HG02870 (cell line): Measurements from ENCODE around the gene PSME3IP1.

Experiments
- ATAC-seq: cut with Tn5 transposase; IDR thresholded peaks from one replicate; pipeline ENCODE4 v1.9.1; 2021; ENCODE audit warnings: mild to moderate bottlenecking, moderate library complexity; ENCODE audit not compliant: unreplicated experiment

Gene PSME3IP1

GRCh38 chr16:57169327-57169726 lies 16.5 kb downstream of the PSME3IP1 start:
- no peak for ATAC-seq

- ATAC-seq, result no peak
Observed at GRCh38 chr16:57167953-57168352, 17.9 kb downstream of the PSME3IP1 start.

DNA sequence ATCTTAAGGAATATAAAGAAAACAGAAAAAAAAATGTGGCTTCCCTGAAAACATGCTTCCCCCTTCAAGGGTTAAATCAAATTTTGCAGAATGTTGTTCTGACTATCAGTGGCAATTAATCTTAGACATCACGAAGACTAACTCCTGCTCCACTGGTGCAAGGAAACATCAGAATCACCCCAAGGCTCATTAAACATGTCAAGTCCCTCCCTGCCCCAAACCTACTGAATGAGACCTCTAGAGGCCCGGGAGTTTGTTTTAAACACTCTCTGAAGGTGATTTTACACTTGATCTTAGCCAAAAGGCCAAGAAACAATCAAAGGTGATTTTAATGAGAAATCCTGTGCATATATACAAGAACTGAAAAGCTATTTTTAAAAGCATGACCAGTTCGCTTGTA lies 18.3 kb downstream of the PSME3IP1 start:
- no peak for ATAC-seq

DNA sequence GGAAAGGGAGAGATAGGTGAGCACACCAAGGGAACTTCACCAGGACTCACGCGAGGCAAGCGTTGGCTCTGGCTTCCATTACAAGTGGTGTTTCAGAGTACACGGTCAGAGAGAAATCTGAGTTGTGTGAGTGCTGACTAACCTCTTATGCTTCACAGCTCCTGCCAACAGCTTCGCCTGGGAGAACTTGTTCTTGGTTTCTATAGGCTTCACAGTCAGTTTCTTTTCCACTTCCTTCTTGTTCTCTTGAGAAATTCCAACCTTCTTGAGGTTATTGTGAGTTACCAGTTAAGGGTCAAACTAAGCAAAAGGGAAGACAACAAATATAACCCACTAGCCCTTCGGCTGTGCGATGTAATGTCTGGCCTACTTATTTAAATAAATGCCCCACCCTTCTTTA lies 18.9 kb downstream of the PSME3IP1 start:
- peak; percentile 53 for ATAC-seq

DNA sequence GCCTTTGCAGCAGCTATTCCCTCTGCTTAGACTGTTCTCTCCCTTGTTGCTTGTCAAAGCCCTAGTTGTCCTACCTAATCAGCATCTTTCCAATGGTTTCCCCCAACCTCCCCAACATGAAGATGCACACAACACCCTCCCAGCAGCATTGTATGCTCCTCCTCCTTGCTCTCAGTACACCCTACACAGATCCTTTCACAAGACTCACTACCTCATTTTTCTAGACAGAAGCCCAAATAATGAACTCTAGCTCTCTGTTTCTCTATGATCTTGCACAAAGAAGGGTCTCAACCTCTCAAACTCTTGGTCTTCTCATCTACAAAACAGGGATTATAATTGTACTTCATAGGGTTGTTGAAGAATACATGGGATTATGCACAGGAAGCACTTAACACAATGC lies 19.4 kb downstream of the PSME3IP1 start:
- ATAC-seq, result no peak

GRCh38 chr16:57165938-57166337 lies 19.9 kb downstream of the PSME3IP1 start:
- no peak for ATAC-seq

- ATAC-seq, result no peak
Observed at GRCh38 chr16:57165483-57165882, 20.4 kb downstream of the PSME3IP1 start.

- ATAC-seq, result no peak
Observed at GRCh38 chr16:57163842-57164241, 22.0 kb downstream of the PSME3IP1 start.

DNA sequence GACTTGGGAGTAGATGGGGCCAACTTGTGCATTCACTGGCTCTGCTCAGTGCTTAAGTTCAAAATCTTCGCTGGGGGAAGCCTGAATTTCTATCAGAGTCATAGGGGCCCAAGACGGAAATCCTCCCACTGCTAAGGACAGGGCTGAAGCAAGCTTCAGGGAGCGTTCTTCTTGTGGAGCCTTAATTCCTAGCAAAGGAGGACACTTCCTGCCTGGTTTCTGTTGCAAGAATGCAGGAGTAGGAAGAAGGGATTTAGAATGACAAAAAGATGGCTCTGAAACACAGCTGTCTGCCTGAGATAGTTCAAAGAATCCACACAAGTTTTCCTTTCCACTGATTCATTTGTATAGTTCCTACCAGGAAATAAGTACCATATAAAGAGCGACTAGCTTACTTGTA lies 26.4 kb downstream of the PSME3IP1 start:
- no peak for ATAC-seq

DNA sequence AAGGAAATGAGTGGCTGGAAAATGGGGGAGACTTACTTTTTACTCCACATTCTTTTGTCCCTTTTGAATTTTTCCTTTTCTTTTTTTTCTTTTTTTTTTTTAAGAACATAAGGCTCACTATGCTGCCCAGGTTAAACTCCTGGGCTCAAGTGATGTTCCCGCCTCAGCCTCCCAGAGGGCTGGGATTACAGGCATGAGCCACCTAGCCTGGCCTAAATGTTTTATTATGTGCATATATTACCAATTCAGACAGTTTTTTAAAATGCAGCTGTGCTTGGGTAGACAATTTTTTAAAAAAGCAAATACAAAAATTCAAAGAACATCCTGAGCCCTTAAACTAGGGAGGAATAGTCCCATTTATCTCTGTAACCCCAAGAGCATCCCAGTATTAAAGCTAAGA lies 28.3 kb downstream of the PSME3IP1 start:
- no peak for ATAC-seq

DNA sequence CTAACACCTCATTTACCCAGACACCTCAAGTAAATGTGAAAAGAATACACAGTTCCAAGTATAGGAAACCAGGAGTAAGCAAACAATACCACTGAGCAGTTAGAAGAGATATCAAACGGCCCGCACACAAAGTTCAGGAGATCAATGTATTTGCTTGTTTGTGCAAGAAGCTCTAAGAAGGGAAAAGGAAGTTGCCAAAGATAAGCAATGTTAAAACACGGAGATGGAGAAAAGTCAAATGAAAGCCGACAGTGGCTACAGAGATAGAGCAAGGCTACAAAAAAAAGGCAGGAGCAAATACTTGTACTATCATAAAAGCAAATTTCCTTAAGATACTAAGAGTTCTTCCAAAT lies 29.5 kb downstream of the PSME3IP1 start:
- ATAC-seq, result no peak

DNA sequence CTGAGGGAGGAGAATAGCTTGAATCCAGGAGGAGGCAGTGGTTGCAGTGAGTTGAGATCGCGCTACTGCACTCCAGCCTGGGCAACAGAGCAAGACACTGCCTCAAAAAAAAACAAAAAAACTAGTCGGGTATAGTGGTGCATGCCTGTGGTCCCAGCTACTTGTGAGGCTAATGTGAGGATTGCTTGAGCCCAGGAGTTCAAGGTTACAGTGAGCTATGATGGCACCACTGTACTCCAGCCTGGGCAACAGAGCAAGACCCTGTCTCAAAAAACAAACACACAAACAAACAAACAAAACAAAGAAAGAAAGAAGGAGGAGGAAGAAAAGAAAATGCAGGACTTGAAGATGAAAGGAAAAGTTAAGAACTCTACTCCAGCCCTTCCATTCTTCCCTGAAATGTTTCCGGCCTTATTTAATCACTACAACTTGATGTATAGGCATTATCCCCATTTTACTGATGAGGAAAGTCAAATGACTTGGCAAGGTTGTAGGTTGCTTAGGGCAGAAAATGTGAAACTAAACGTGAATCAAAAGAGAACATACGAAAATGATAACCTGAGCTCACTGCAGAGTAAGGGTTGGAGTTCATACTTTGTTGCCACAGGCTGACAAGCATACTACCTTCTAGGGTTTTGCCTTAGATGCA lies 30.0 kb downstream of the PSME3IP1 start:
- no peak for ATAC-seq

GRCh38 chr16:57153841-57154240 lies 32.0 kb downstream of the PSME3IP1 start:
- ATAC-seq, result no peak

DNA sequence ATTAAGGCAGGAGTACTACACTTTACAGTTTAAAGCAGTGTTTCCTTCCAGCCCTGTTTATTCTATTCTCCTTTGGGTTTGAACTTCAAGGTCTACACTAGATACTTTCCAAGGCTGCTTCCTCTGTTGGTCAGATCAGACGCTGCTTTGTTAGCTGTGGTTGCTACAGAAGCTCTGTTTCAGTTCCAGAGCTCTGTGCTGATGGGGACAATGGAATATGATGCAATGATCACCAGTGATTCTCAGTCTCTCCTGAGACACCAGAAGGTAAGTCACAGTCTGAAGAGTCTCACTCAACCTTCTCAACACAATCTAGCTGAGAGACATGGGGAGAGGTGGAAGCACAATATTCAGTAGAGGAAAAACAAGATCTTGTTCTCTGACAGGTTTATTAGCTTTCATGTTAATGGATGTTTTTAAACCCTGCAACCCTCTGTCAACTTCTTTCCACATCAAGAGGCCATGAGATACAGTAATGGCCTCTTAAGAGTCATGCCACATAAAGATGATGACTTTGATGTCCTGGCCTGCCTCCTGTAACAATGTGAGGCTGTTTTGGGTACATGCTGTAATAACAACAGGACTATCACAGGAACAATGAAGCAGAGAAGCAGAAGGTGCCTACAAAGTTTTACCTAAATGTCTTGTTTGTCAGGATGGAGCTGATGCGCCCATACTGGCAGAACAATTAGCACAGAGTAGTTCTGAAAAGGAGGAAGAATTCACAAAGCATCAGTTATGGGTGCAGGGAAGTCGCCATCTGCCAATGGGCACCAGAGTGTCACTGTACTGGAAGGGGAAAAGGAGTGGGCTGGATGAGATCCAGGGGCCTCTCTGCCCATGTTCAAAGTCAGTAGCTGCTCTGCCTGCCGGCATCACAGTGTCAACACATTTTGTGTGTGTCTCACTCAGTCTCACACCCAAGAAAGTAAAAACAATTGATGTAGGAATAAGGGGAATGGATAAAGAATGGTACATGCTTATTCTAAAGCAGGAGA lies 33.4 kb downstream of the PSME3IP1 start:
- no peak for ATAC-seq

GRCh38 chr16:57151369-57151768 lies 34.5 kb downstream of the PSME3IP1 start:
- ATAC-seq, result no peak

GRCh38 chr16:57150682-57151330 lies 35.0 kb downstream of the PSME3IP1 start:
- ATAC-seq, result no peak

- ATAC-seq, result no peak
Observed at GRCh38 chr16:57149391-57149790, 36.4 kb downstream of the PSME3IP1 start.

DNA sequence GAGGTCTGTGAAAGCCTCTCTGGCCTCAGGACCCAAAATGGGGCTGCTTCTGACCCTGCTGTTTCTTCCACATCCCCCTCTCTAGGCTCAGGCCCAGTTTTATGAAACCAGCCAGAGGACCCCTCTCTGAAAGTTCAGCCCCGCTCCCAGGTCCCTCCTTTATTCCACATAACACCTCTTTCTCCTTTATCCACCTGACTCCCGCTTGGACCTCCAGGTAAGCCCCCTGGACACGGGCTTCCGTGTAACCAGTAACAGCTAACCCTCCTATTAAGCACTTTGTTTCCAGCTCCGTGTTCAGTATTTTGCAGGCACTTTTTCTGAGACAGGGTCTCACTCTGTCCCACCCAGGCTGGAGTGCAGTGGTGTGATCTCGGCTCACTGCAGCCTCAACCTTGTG lies 37.4 kb downstream of the PSME3IP1 start:
- no peak for ATAC-seq

DNA sequence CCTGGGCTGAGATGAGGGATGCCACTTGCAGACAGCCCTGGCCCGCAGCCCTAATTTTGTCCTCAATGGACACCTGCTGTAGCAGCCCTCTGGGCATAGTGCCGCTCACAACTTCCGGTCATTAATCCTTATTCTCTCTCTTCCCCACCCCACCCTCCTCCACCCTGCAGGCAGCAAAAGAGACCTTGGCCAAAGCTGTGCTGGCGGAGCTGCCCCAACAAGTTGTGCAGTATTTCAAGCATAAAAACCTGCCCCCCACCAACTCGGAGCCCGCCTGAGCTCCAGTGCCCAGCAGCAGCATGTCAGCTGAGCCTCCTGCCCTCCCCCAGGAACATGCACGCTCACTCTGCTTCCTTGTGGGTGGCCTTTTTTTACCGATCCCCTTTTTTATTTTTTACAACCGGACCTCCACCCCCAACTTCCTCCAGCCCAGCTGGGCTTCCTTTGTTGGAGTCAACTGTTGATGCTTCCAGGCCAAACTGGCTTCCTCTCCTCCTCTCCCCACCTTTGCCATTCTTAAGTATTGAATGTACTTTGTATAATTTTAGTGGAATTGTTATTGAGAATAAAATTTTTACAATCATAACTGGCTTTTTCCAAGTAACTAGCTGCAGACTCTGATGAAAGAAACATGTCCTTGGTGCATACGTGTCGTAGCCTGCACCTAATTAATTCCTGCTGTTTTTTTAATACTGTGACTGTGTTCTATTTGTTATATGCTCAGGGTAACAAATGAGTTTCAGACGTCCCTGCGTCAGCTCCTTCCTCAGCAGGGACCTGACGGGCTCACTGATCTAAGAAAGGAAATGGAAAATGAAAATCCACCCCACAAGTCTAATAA lies 38.2 kb downstream of the PSME3IP1 start:
- ATAC-seq, result no peak

GRCh38 chr16:57146735-57147134 lies 39.1 kb downstream of the PSME3IP1 start:
- ATAC-seq, result no peak
